Keratinocyte (primary cell): ENCODE results near the gene ABR. TPM values are rescaled to one million over a fixed set of nuclear protein-coding genes. Genes with fewer than 3 reads are reported as not detected.
"Not testable (repeated sequence)": the region's sequence is repeated elsewhere in the genome, so short reads cannot be mapped to it uniquely, and the experiment has no call there.

Experiments used
- DNase-seq: peaks from one replicate; pipeline ENCODE4 v3.0.0-alpha.2; 2011; ENCODE audit warnings: low read depth, missing footprints, low spot score
- FAIRE-seq: peaks from 2 replicates; lab custom pipeline; 2011; peaks lifted over from hg19 to GRCh38; lab: Jason Lieb, UNC
- H2AFZ ChIP-seq: 2 replicates; pipeline ENCODE4 v1.6.0; 2012; ENCODE audit warnings: low read length, control low read depth, inconsistent platforms; ENCODE audit not compliant: control insufficient read depth
- H3K27ac ChIP-seq: 2 replicates; pipeline ENCODE4 v1.5.1; 2011; ENCODE audit warnings: low read length; ENCODE audit not compliant: control insufficient read depth, insufficient read depth
- H3K27me3 ChIP-seq: 3 replicates; pipeline ENCODE4 v1.6.0; 2011; ENCODE audit warnings: low read length; ENCODE audit not compliant: control insufficient read depth, insufficient read depth; ENCODE audit errors: extremely low read depth
- H3K36me3 ChIP-seq, 2 experiments: 2 replicates in 1 of 2; 3 replicates in 1 of 2; pipeline ENCODE4 v1.5.1; 2011; ENCODE audit warnings: low read length in 2 of 2, mild to moderate bottlenecking in 1 of 2; ENCODE audit not compliant: control insufficient read depth in 2 of 2, insufficient read depth in 2 of 2; ENCODE audit errors: extremely low read depth in 1 of 2
- H3K4me1 ChIP-seq: 3 replicates; pipeline ENCODE4 v1.5.1; 2011; ENCODE audit warnings: low read length; ENCODE audit not compliant: control insufficient read depth, insufficient read depth; ENCODE audit errors: extremely low read depth
- H3K4me2 ChIP-seq: 3 replicates; pipeline ENCODE4 v1.6.0; 2011; ENCODE audit warnings: low read depth, low read length; ENCODE audit not compliant: control insufficient read depth, insufficient read depth; ENCODE audit errors: extremely low read depth
- H3K4me3 ChIP-seq, 3 experiments: fragments of 200-600 bp in 1 of 3; sonication (generic) in 1 of 3; 2 replicates in 2 of 3; 3 replicates in 1 of 3; pipeline ENCODE4 v1.5.1; 2011 to 2016; ENCODE audit warnings: low read length in 3 of 3, mild to moderate bottlenecking in 3 of 3, control low read depth in 2 of 3, inconsistent platforms in 1 of 3, low read depth in 1 of 3, mixed read lengths in 1 of 3, mixed run types in 1 of 3, moderate library complexity in 1 of 3; ENCODE audit not compliant: control insufficient read depth in 2 of 3, insufficient read depth in 2 of 3; ENCODE audit errors: extremely low read depth in 1 of 3
- H3K79me2 ChIP-seq: 2 replicates; pipeline ENCODE4 v1.6.0; 2012; ENCODE audit warnings: low read length; ENCODE audit not compliant: control insufficient read depth, insufficient read depth
- H3K9ac ChIP-seq: 3 replicates; pipeline ENCODE4 v1.6.0; 2011; ENCODE audit warnings: low read length; ENCODE audit not compliant: control insufficient read depth, insufficient read depth; ENCODE audit errors: extremely low read depth
- H3K9me1 ChIP-seq: 3 replicates; pipeline ENCODE4 v1.6.0; 2011; ENCODE audit warnings: low read length; ENCODE audit not compliant: control insufficient read depth, insufficient read depth; ENCODE audit errors: extremely low read depth
- H3K9me3 ChIP-seq: 2 replicates; pipeline ENCODE4 v1.5.1; 2012; ENCODE audit warnings: low read depth, low read length; ENCODE audit not compliant: control insufficient read depth
- H4K20me1 ChIP-seq: 3 replicates; pipeline ENCODE4 v1.6.0; 2011; ENCODE audit warnings: low read length; ENCODE audit not compliant: control insufficient read depth, insufficient read depth; ENCODE audit errors: extremely low read depth
- CTCF ChIP-seq, 3 experiments: IDR thresholded peaks in 1 of 3; conservative IDR thresholded peaks in 1 of 3; optimal IDR thresholded peaks in 1 of 3; 2 replicates in 2 of 3; 3 replicates in 1 of 3; pipeline versions ENCODE3 to v1.5.1; 2011; ENCODE audit warnings: low read length in 3 of 3, mild to moderate bottlenecking in 3 of 3, moderate library complexity in 2 of 3, control low read depth in 1 of 3, inconsistent platforms in 1 of 3; ENCODE audit not compliant: insufficient read depth in 2 of 3; ENCODE audit errors: extremely low read depth in 1 of 3
- EZH2 ChIP-seq: IDR thresholded peaks from one replicate; pipeline ENCODE4 v1.6.1; 2012; ENCODE audit warnings: inconsistent platforms, mild to moderate bottlenecking, low read length, moderate library complexity
- dilution Hi-C: fragments of 300-500 bp; cut with MboI; formaldehyde crosslinking; loops from one replicate; pipeline ENCODE4 v1.7.0; 2020; ENCODE audit warnings: low sequenced_read_pairs; ENCODE audit not compliant: extremely low pct_ligation_motif_present
- polyA plus RNA-seq, 5 experiments: library from polyadenylated mRNA; depleted of rRNA in 3 of 5; stranded (reverse) in 3 of 5; stranded (forward) in 1 of 5; unstranded in 1 of 5; fragments of >200 nt; gene quantifications; 1 replicate in 1 of 5; 2 replicates in 3 of 5; 3 replicates in 1 of 5; pipeline versions ENCODE4 v1.2.1 to v1.2.3, GENCODE V29; 2011 to 2012; ENCODE audit warnings: missing spikeins in 2 of 5, low read depth in 1 of 5, low replicate concordance in 1 of 5

The ABR gene
- polyA plus RNA-seq, 1 donor (not counting 4 experiments of a cell fraction or from before 2014, with no cell fraction given), result 17.3 TPM

- Histone ChIP-seq H3K27me3 (peaks cover 16% of the 10 kb centered on the region), H3K4me3 (no peak overlapping the region), H3K4me2 (peak overlapping the region; percentile 65), H3K9me3 (no peaks in the 10 kb centered on the region), H3K27ac (peak overlapping the region; percentile 36), H2AFZ (peak overlapping the region; percentile 92), H4K20me1 (no peaks in the 10 kb centered on the region), H3K9ac (peak overlapping the region; percentile 55), H3K4me1 (peaks cover 11% of the 10 kb centered on the region), H3K79me2 (no peaks in the 10 kb centered on the region), H3K9me1 (no peaks in the 10 kb centered on the region), H3K36me3 (no peaks in the 10 kb centered on the region)
- TF ChIP-seq EZH2, result no peak
- TF ChIP-seq CTCF (optimal IDR thresholded peaks at IDR 0.05 in 1 of 3, IDR thresholded peaks at IDR 0.05 in 1 of 3, conservative IDR thresholded peaks at IDR 0.05 in 1 of 3; ENCODE audit: extremely low read depth in 1 of 3, insufficient read depth in 2 of 3, low read length in 3 of 3), result peak; percentile 85 to 93 (median 87)
- dilution Hi-C loops, result no loop called here
- no peak for DNase-seq
- peak; percentile 86 for FAIRE-seq
These were observed 57.0 kb downstream of the ABR start for GRCh38 chr17:1122533-1123392.

GRCh38 chr17:1121442-1121817 is 58.4 kb downstream of the ABR start:
- H3K4me1 ChIP-seq, result peaks cover 11% of the 10 kb centered on the region
- H3K4me3 ChIP-seq, H3K9ac ChIP-seq, H3K9me1 ChIP-seq, H3K27ac ChIP-seq, DNase-seq, H2AFZ ChIP-seq, H3K36me3 ChIP-seq, H3K4me2 ChIP-seq, H3K79me2 ChIP-seq, H3K9me3 ChIP-seq, H4K20me1 ChIP-seq, FAIRE-seq, dilution Hi-C loops, H3K27me3 ChIP-seq: not testable (repeated sequence)
